HG03520 (cell line): Measurements from ENCODE around the gene CRCP.

ENCODE experiments used
- ATAC-seq: cut with Tn5 transposase; IDR thresholded peaks from one replicate; pipeline ENCODE4 v1.9.1; 2021; ENCODE audit warnings: mild to moderate bottlenecking, moderate library complexity; ENCODE audit not compliant: unreplicated experiment

CRCP gene

GRCh38 chr7:66186991-66187390 lies 72.3 kb downstream of the CRCP start:
- ATAC-seq = no peak

GRCh38 chr7:66187905-66188304 lies 73.3 kb downstream of the CRCP start:
- no peak for ATAC-seq

GRCh38 chr7:66188645-66189044 lies 74.0 kb downstream of the CRCP start:
- ATAC-seq = no peak

GRCh38 chr7:66189695-66190503 lies 75.3 kb downstream of the CRCP start:
- ATAC-seq = no peak

GRCh38 chr7:66190504-66190857 lies 75.8 kb downstream of the CRCP start:
- no peak for ATAC-seq

- ATAC-seq = no peak
These were observed 78.6 kb downstream of the CRCP start for GRCh38 chr7:66193146-66193725.

- ATAC-seq = no peak
These were observed 83.8 kb downstream of the CRCP start for GRCh38 chr7:66198469-66198868.

- ATAC-seq = no peak
These were observed 84.3 kb downstream of the CRCP start for GRCh38 chr7:66198956-66199355.

GRCh38 chr7:66202441-66202840 lies 87.8 kb downstream of the CRCP start:
- no peak for ATAC-seq
